ENCODE results near the gene BPIFB6.

DNA sequence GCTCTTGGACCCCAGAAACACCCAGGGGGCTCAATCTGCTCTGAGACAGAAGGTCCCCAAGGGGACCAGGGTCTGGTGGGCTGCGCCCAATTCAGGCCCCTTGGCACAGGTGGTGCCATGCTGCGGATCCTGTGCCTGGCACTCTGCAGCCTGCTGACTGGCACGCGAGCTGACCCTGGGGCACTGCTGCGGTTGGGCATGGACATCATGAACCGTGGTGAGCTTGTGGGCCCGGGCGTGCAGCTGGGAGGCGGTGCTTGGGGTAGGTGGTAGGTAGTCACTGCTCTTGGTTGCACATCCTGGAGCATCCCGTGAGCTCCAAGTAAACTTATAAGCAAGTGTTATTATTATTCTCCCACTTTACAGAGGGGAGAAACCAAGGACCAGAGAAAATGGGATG lies at the start of gene BPIFB6:
- no peak for TF ChIP-seq CTCF (tag by site-specific recombination; IDR thresholded peaks at IDR 0.05)
- no peak for TF ChIP-seq ZNF274 (IDR thresholded peaks at IDR 0.05; ENCODE audit: low read length)
- no peak for TF ChIP-seq ZNF274 (tag by site-specific recombination; IDR thresholded peaks at IDR 0.05; ENCODE audit: borderline replicate concordance)
- no peak for TF ChIP-seq ZNF324 (tag by site-specific recombination; IDR thresholded peaks at IDR 0.05)
- TF ChIP-seq, protein P1, sequence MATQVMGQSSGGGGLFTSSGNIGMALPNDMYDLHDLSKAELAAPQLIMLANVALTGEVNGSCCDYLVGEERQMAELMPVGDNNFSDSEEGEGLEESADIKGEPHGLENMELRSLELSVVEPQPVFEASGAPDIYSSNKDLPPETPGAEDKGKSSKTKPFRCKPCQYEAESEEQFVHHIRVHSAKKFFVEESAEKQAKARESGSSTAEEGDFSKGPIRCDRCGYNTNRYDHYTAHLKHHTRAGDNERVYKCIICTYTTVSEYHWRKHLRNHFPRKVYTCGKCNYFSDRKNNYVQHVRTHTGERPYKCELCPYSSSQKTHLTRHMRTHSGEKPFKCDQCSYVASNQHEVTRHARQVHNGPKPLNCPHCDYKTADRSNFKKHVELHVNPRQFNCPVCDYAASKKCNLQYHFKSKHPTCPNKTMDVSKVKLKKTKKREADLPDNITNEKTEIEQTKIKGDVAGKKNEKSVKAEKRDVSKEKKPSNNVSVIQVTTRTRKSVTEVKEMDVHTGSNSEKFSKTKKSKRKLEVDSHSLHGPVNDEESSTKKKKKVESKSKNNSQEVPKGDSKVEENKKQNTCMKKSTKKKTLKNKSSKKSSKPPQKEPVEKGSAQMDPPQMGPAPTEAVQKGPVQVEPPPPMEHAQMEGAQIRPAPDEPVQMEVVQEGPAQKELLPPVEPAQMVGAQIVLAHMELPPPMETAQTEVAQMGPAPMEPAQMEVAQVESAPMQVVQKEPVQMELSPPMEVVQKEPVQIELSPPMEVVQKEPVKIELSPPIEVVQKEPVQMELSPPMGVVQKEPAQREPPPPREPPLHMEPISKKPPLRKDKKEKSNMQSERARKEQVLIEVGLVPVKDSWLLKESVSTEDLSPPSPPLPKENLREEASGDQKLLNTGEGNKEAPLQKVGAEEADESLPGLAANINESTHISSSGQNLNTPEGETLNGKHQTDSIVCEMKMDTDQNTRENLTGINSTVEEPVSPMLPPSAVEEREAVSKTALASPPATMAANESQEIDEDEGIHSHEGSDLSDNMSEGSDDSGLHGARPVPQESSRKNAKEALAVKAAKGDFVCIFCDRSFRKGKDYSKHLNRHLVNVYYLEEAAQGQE (tag by site-specific recombination; IDR thresholded peaks at IDR 0.05), result no peak
